ENCODE measurements around the gene SMIM24. TPM values are rescaled to one million over a fixed set of nuclear protein-coding genes. Genes with fewer than 3 reads are reported as not detected.

SMIM24 gene
- total RNA-seq, 1 donor from 2014 or later: not detected

GRCh38 chr19:3459089-3459881 is 21.0 kb downstream of the SMIM24 start:
- no peaks in the 10 kb centered on the region for H3K27me3 ChIP-seq
- no peaks in the 10 kb centered on the region for H3K9me3 ChIP-seq
- peak overlapping the region in 1 of 2 donors; percentile 28 for H3K4me3 ChIP-seq
- TF ChIP-seq CTCF (IDR thresholded peaks at IDR 0.05): no peak
- peaks cover 34 to 44% of the 10 kb centered on the region in 2 donors for H3K36me3 ChIP-seq
- H3K4me1 ChIP-seq: peaks cover 32 to 46% of the 10 kb centered on the region in 2 donors
- peak overlapping the region; percentile 98 to 99 for H3K27ac ChIP-seq
- intact Hi-C loops (cut with DNase I): loop anchor here (1.0 to 10.0 kb wide), 4 partner anchors 8 to 1294 kb away; partner anchors contain the start of genes DOT1L and TBXA2R
- peak; percentile 80 to 96 for DNase-seq (ENCODE audit: low spot score in 2 of 2)

GRCh38 chr19:3458229-3459088 is 21.9 kb downstream of the SMIM24 start:
- Histone ChIP-seq H3K4me1 (peaks cover 32 to 40% of the 10 kb centered on the region in 2 donors), H3K4me3 (peak overlapping the region in 1 of 2 donors; percentile 28), H3K27ac (peak overlapping the region; percentile 98 to 99), H3K9me3 (no peaks in the 10 kb centered on the region), H3K27me3 (no peaks in the 10 kb centered on the region), H3K36me3 (peaks cover 37 to 44% of the 10 kb centered on the region in 2 donors)
- no peak for DNase-seq (ENCODE audit: low spot score in 2 of 2)
- TF ChIP-seq CTCF (IDR thresholded peaks at IDR 0.05): no peak
- intact Hi-C loops (cut with DNase I): loop anchor here (1.0 to 10.0 kb wide), 4 partner anchors 7 to 1294 kb away; partner anchors contain the start of genes DOT1L and TBXA2R

- Histone ChIP-seq H3K9me3 (no peaks in the 10 kb centered on the region), H3K4me1 (peaks cover 32 to 40% of the 10 kb centered on the region in 2 donors), H3K4me3 (peak overlapping the region in 1 of 2 donors; percentile 28), H3K27me3 (no peaks in the 10 kb centered on the region), H3K36me3 (peaks cover 38 to 44% of the 10 kb centered on the region in 2 donors), H3K27ac (peak overlapping the region; percentile 98 to 99)
- DNase-seq (ENCODE audit: low spot score in 2 of 2): peak in 1 of 2 donors; percentile 37
- TF ChIP-seq CTCF (IDR thresholded peaks at IDR 0.05): no peak
- intact Hi-C loops (cut with DNase I): loop anchor here (2.0 to 10.0 kb wide), 3 partner anchors 53 to 1293 kb away; partner anchors contain the start of genes DOT1L and TBXA2R
Observed at GRCh38 chr19:3457528-3458228, 22.6 kb downstream of the SMIM24 start.

- no peaks in the 10 kb centered on the region for H3K9me3 ChIP-seq
- TF ChIP-seq CTCF (IDR thresholded peaks at IDR 0.05): no peak
- peaks cover 32 to 46% of the 10 kb centered on the region in 2 donors for H3K4me1 ChIP-seq
- no peak overlapping the region for H3K4me3 ChIP-seq
- no peak for DNase-seq (ENCODE audit: low spot score in 2 of 2)
- H3K27me3 ChIP-seq: no peaks in the 10 kb centered on the region
- H3K36me3 ChIP-seq: peaks cover 45 to 50% of the 10 kb centered on the region in 2 donors
- H3K27ac ChIP-seq: peak overlapping the region; percentile 98 to 99
- intact Hi-C loops (cut with DNase I): loop anchor here (5.0 to 10.0 kb wide), 2 partner anchors 150 to 1292 kb away; partner anchors contain the start of genes DOT1L and TBXA2R
Observed at GRCh38 chr19:3456925-3457527, 23.3 kb downstream of the SMIM24 start.
